Chondrocyte (in vitro differentiated cells): ENCODE measurements around the gene MAPK10. TPM values are rescaled to one million over a fixed set of nuclear protein-coding genes. Genes with fewer than 3 reads are reported as not detected.

ENCODE experiments used
- DNase-seq: peaks from one replicate; pipeline ENCODE4 v3.0.0; 2021; ENCODE audit warnings: mixed read lengths, low spot score
- H3K27ac Mint-ChIP-seq: one replicate; pipeline ENCODE4 v1.8.0; 2021; ENCODE audit warnings: mild to moderate bottlenecking, moderate library complexity, mixed read lengths; ENCODE audit not compliant: unreplicated experiment
- H3K27me3 Mint-ChIP-seq: 2 replicates; pipeline ENCODE4 v1.8.0; 2021; ENCODE audit warnings: low read depth, mixed read lengths
- H3K36me3 Mint-ChIP-seq: 2 replicates; pipeline ENCODE4 v1.8.0; 2021; ENCODE audit warnings: low read depth, mixed read lengths
- H3K4me1 Mint-ChIP-seq: 2 replicates; pipeline ENCODE4 v1.8.0; 2021; ENCODE audit warnings: low read depth, mild to moderate bottlenecking, mixed read lengths
- H3K4me3 Mint-ChIP-seq: one replicate; pipeline ENCODE4 v1.8.0; 2021; ENCODE audit warnings: mild to moderate bottlenecking, moderate library complexity, mixed read lengths; ENCODE audit not compliant: unreplicated experiment
- H3K9me3 Mint-ChIP-seq: 2 replicates; pipeline ENCODE4 v1.8.0; 2021; ENCODE audit warnings: low read depth, mixed read lengths
- total RNA-seq: library from RNA; stranded (reverse); gene quantifications from 3 replicates; pipeline ENCODE4 v1.2.1, GENCODE V29; 2021
- TF ChIP-seq, protein P1 (sequence below): fragments of 200-600 bp; sonication (generic); IDR thresholded peaks from 2 replicates; pipeline ENCODE4 v1.5.0; 2021; ENCODE audit warnings: antibody characterized with exemption, mild to moderate bottlenecking, moderate library complexity

MAPK10 gene
- total RNA-seq, 1 donor from 2014 or later: 14.1 TPM

DNA sequence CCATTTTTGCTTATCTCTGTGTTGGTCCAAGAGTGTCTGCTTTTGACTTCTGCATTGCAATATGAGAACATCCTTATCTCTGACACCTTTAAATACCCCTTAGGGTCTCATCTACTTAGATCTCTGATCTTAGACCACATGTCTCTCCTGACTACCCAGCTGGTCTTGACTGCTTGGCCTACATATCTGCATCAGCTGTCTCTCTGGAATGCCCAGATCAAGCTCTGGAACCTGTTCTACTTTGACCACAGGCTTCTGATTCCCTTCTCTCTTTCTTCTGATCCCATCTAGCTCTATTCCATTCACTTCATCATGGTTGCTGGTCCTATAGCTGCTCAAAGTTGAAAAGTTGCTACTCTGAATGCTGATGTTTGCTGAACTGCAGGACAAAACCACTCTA lies 301.2 kb downstream of the MAPK10 start:
- no peaks in the 10 kb centered on the region for H3K27me3 Mint-ChIP-seq
- TF ChIP-seq, protein P1, sequence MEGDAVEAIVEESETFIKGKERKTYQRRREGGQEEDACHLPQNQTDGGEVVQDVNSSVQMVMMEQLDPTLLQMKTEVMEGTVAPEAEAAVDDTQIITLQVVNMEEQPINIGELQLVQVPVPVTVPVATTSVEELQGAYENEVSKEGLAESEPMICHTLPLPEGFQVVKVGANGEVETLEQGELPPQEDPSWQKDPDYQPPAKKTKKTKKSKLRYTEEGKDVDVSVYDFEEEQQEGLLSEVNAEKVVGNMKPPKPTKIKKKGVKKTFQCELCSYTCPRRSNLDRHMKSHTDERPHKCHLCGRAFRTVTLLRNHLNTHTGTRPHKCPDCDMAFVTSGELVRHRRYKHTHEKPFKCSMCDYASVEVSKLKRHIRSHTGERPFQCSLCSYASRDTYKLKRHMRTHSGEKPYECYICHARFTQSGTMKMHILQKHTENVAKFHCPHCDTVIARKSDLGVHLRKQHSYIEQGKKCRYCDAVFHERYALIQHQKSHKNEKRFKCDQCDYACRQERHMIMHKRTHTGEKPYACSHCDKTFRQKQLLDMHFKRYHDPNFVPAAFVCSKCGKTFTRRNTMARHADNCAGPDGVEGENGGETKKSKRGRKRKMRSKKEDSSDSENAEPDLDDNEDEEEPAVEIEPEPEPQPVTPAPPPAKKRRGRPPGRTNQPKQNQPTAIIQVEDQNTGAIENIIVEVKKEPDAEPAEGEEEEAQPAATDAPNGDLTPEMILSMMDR: no peak
- H3K4me3 Mint-ChIP-seq: no peak overlapping the region
- H3K9me3 Mint-ChIP-seq: no peaks in the 10 kb centered on the region
- H3K27ac Mint-ChIP-seq: no peak overlapping the region
- H3K4me1 Mint-ChIP-seq: no peaks in the 10 kb centered on the region
- no peak for DNase-seq
- peaks cover 2% of the 10 kb centered on the region for H3K36me3 Mint-ChIP-seq

DNA sequence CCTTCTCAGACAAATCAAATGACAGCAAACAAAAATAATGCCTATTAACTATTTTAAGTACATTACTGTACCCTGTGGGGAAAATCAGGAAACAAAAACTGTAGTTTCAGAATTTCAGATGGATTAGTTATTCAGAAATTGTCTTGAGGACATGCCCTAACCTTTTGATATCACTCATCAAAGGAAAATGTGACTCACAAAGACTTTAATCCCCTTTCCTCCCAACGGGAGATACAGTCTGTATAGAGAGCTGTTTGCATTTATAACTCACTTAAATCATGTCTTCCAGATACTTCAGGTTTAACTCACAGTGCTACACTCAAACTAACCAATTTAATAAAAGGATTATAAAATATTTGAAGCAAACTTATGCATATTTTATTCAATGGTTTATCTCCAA lies 304.0 kb downstream of the MAPK10 start:
- TF ChIP-seq, protein P1: no peak
- DNase-seq: no peak
- H3K27me3 Mint-ChIP-seq: no peaks in the 10 kb centered on the region
- no peak overlapping the region for H3K4me3 Mint-ChIP-seq
- H3K36me3 Mint-ChIP-seq: peaks cover 2% of the 10 kb centered on the region
- no peaks in the 10 kb centered on the region for H3K4me1 Mint-ChIP-seq
- H3K27ac Mint-ChIP-seq: no peak overlapping the region
- no peaks in the 10 kb centered on the region for H3K9me3 Mint-ChIP-seq

DNA sequence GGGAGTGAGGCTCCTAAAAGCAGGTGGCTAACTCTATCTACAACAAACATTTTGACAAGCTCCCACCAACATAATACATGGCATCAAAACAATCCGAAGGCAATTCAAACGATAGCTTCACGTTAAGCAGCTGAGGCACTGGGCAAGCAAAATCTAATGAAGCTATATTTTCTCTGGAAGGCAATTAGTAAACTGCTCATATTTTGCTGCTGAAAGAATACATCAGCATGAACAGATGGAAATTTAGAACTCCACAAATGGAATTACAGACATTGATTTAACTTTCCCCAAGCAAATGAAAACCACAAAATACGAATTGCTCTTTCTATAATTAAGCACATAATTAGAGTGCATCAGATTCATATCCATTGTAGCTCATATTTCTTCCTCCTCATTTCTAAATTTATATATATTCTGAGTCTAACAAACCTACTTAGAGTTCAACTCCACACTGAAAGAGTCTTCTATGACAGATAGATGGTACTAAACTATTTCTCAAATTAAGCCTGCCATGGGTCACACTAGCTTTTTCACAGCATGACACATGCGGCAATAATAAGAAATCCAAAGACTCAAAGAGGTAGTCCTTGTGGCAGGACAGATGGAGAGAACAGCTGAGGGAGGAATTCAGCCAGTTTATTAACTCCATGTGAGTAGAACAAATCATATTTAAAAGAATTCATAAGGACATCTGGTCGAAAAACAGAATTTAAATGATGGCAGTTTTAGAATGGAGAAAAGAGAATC lies 305.4 kb downstream of the MAPK10 start:
- Mint-ChIP-seq H3K9me3 (no peaks in the 10 kb centered on the region), H3K4me1 (no peaks in the 10 kb centered on the region), H3K27me3 (no peaks in the 10 kb centered on the region), H3K36me3 (no peaks in the 10 kb centered on the region), H3K4me3 (no peak overlapping the region), H3K27ac (no peak overlapping the region)
- no peak for DNase-seq
- TF ChIP-seq, protein P1: no peak

DNA sequence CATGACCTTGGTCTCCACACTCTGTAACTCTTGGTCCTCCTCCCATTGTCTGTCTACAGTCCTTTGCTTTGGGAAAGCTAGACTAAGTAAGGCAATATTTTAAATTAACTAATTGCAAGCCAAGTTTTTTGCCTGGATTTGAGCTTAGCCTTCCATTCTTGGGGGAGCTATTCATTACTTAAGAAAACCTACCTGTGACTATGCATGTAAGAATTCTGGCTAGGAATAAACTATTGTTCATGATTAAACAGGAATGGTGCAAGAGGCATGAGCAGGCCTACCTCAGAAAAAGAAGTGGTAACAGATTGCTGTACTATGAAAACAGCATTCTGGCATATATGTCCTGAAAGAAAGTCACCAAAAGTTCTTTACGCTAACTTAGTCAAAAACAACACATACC lies 309.4 kb downstream of the MAPK10 start:
- TF ChIP-seq, protein P1: no peak
- no peak for DNase-seq
- Mint-ChIP-seq H3K36me3 (no peaks in the 10 kb centered on the region), H3K27me3 (no peaks in the 10 kb centered on the region), H3K27ac (no peak overlapping the region), H3K9me3 (no peaks in the 10 kb centered on the region), H3K4me1 (no peaks in the 10 kb centered on the region), H3K4me3 (no peak overlapping the region)

DNA sequence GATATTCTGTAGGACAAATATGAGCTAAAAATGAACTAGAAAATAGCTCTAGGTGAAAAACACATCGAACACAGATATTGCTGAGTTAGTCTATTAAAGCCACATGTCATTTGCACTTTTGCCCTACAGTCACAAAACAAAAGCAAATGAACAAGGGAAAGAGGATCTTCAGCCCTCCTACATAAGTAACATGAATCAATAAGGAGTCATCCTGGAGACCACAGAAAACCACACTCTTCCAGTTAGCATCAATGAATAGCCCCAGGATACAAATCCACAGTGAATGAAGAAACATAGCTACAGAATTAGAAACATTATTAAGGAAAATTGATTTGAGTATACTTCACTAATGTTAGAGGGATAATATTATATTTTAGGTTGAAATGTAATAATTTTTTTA lies 311.4 kb downstream of the MAPK10 start:
- no peak for DNase-seq
- H3K27ac Mint-ChIP-seq: no peak overlapping the region
- no peaks in the 10 kb centered on the region for H3K27me3 Mint-ChIP-seq
- no peak overlapping the region for H3K4me3 Mint-ChIP-seq
- TF ChIP-seq, protein P1: no peak
- no peaks in the 10 kb centered on the region for H3K36me3 Mint-ChIP-seq
- H3K4me1 Mint-ChIP-seq: peaks cover 4% of the 10 kb centered on the region
- no peaks in the 10 kb centered on the region for H3K9me3 Mint-ChIP-seq
